CD4-positive, alpha-beta T cell treated with Interleukin-6 for 4 hours (primary cell): ENCODE measurements around the gene HJV.
A peak's percentile ranks its signal among the peaks of the same experiment; 100 is the strongest.
"Not testable (repeated sequence)": the region's sequence is repeated elsewhere in the genome, so short reads cannot be mapped to it uniquely, and the experiment has no call there.

Source experiments
- DNase-seq: peaks from one replicate; pipeline ENCODE4 v3.0.0-alpha.2; 2020; ENCODE audit warnings: mixed read lengths

The HJV gene, protein sequence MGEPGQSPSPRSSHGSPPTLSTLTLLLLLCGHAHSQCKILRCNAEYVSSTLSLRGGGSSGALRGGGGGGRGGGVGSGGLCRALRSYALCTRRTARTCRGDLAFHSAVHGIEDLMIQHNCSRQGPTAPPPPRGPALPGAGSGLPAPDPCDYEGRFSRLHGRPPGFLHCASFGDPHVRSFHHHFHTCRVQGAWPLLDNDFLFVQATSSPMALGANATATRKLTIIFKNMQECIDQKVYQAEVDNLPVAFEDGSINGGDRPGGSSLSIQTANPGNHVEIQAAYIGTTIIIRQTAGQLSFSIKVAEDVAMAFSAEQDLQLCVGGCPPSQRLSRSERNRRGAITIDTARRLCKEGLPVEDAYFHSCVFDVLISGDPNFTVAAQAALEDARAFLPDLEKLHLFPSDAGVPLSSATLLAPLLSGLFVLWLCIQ

DNA sequence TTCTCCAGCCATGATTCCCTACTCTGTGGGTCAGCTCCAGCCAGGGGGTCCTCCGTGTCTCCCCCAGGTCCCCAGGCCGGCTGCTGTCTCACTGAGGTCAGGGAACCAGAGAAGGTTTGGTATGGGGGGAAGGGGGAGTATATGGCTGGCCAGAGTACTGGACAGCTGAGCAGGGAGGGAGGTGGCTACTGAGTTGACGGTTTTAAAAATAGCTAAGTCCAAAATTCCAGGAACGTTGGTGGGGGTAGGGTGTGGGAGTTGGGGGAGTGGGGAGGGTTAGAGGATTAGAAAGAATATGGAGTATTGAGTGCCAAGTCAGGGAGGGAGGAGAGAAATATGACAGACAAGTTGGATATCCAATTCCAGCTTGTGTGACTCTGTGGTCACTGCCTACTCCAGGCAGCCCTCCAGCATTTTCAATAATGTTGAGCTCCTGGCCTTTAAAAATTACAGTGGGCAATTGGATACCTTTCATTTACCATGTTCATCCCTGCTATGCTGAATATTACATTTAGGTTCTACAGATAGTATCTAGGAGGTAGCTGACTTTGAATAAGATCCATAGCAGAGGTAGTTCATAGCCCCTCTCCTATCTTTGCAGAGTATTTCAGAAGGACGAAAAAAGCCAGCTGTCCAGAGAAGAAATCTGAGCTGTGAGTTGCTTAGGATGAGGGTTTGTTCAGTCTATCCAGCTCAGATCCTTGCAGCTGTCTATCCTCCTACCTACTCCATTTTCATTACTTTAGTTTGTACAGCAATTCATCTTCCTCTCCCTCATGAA is at the start of gene HJV:
Gene HJV (minus strand): TSS at position 114 of the 781 bp plus-strand sequence. CDS start 1,504 bp downstream, outside the sequence.
- no peak for DNase-seq

DNA sequence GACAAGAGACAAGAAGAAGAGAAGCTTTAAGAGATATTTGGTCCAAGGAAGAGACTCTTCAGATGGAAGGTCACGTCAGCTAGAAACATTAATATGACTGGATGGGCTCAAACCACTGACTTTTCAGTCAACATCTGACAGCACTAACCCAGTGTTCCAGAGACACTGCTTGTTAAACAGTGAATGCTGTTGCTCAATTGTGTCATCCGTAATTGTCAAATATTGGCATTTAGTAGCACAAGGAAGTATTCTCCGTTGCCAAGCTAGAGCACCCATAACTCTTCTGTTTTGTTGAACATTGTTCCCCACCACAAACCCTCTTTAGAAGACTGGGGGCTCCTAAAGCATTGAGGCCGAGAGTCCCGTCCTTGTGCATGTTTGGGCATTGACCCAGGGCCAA is 37.6 kb upstream of the HJV start:
- not testable (repeated sequence) for DNase-seq

DNA sequence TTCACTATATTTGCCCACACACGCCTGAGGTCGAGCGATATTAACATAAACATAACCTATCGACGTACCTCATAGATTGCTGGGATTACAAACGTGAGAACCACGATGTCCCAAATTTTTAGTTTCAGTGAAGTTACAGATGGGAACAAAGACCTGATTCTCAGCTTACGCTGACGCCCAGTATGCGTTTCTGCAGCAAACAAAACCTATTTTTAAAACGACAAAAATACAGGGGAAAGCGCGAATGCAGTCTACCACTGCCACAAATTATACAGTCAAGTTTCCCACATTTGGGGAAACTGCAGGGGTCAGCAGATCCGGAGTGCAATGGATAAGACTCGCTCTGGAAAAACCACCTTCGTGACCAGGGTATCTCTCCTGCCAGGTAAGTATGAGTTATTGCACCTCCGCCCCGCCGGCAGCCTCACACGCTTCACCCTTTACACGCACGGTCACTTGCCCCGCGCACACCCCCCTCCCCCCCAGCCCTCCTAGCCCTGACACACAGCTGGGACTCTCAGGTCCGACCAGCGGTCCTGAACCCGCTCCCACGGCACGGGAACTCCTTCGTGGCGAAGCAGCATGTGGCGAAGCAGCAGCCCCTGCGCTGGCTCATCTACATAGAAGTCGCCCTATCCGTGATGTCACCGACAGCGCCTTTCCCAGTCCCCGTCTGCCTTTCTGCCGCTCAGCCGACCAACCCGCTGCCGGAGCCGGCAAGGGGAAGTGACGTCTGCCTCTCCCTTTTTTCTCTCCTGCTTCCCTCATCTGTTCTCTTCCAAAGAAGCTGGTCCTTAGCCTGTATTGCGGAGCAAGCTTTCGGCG is 30.5 kb upstream of the HJV start:
- DNase-seq, result peak; percentile 70

DNA sequence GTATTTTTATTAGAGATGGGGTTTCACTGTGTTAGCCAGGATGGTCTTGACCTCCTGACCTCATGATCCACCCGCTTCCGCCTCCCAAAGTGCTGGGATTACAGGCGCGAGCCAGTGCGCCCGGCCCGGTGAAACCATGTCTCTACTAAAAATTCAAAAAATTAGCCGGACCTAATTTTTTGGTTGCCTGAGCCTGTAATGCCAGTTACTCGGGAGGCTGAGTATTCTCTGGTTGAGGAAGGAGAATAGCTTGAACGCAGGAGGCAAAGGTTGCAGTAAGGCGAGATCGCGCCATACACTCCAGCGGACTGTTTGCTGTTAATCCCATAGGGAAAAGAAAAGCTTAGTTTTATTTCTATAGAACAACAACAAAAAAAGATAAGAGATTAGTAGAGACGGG is 29.9 kb upstream of the HJV start:
- no peak for DNase-seq

DNA sequence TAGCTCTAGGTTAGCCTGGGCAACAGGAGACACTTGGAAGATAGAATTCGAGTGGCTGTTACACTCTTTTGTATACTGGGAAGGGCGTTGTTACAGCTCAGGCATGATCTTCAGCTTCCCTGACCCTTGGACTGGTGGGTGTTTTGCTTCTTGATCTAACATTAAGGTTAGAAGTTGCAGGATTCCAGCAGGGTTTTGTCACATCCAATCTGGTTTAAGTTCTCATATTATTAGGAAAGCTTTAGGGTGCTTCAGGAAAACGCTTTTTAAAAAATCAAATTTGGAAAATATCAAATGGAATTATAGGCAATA is 29.1 kb upstream of the HJV start:
- not testable (repeated sequence) for DNase-seq

DNA sequence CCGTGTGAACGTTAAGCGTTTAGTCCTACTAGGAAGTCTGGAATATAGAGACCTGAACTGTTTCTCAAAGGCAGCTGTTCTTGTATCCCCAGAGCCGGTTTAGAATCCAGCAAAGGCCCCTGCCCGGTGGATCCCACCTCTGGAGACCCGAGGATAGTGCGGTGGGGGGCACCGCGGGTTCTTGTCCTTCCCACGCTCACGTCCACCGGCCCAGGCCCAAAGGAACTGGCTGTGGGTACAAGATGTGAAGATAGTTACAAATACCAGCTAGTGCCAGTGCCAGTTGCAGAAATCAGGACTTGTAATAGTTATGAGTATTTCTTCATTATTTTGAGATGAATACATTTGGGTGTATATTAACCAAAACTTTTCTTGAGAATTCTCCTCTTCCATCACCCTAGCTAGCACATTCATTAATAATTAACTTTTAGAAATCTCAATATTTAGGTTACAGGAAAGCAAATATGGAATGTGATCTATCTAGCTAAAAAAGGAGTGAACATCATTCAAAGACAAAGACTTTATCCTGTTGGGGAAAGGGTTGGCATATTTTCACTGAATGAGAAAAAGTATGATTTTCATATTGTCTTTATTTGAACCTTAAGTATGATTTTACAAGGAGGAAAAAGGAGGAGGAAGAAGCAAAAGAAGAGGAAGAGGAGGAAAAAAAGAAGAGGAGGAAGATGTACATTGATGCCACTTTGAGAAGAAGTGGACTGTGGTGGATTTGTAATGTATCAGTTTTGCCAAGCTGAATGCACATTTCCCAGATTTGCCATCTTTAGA is 28.5 kb upstream of the HJV start:
- DNase-seq, result not testable (repeated sequence)

DNA sequence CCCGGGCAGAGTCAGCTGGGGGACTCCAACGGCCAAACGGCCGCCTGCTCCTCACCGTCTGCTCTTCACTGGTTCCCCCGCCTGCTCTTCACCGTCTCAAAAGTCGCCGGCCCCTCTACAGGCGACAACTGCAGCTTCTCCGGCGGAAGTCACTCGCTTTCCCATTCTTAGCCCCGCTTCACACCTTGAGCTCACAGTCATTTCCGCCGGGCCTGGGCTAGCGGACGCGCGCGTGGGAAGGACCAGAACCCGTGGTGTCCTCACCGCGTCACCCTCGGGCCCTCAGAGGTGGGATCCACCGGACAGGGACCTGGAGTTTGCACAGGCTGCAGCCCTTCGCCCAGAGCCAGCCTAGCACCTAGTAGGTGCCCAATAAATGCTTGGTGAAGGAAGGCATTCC is 27.9 kb upstream of the HJV start:
- DNase-seq, result no peak

DNA sequence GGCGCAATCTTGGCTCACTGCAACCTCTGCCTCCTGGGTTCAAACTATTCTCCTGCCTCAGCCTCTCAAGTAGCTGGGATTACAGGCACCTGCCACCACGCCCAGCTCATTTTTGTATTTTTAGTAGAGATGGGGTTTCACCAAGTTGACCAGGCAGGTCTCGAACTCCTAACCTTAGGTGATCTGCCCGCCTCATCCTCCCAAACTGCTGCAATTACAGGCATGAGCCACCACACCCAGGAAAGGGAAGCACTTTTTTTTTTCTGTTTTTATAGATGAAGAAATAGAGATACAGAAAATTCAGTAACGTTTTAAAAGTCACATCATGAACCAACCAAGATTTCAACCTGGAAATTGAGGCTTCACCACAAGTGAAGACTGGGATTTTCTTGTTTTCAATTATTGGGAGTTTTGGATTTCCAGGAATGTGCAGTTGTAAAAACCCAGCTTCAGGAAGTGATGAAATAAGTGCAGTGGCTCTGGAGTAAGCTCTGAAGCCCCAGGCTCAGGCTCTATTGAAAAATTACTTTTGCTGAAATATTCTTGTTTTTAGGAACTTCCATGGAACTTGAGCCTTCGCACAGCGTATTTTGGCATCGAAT is 27.1 kb upstream of the HJV start:
- DNase-seq, result not testable (repeated sequence)

DNA sequence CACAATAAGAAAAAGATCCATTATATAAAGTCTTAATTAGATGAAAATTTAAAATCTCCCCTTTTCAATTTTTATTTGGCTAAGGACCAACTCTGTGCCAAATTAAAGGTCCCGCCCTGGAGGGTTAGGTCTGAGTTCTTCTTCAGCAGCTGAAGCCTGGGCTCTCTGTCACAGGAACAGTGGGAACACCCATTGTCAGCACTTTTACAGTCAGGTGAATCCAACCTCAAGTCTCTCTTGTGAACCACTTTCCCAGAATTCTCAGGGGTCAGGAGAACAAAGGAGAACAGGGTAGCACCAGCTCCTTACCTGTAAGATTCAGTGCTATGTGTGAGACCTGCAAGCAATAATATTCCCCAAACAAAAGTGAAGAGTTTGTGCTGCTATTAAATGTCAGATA is 25.1 kb upstream of the HJV start:
- no peak for DNase-seq

DNA sequence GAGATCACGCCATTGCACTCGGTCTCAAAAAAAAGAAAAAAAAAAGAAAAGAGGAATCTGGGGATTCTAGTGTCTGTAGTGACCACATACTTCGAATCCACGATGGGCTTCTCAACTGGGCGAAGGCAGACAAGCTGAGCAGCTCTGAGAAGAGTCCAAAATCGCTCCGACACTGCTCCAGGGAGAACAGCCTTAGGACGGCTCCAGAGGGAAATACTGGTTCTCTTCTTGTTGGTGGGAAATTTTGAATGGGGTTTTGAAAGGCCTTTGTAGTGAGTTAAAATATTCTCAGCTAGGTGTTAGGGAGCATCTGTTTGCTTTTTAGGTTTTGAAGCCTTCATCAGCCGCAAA is 18.3 kb upstream of the HJV start:
- DNase-seq, result no peak

DNA sequence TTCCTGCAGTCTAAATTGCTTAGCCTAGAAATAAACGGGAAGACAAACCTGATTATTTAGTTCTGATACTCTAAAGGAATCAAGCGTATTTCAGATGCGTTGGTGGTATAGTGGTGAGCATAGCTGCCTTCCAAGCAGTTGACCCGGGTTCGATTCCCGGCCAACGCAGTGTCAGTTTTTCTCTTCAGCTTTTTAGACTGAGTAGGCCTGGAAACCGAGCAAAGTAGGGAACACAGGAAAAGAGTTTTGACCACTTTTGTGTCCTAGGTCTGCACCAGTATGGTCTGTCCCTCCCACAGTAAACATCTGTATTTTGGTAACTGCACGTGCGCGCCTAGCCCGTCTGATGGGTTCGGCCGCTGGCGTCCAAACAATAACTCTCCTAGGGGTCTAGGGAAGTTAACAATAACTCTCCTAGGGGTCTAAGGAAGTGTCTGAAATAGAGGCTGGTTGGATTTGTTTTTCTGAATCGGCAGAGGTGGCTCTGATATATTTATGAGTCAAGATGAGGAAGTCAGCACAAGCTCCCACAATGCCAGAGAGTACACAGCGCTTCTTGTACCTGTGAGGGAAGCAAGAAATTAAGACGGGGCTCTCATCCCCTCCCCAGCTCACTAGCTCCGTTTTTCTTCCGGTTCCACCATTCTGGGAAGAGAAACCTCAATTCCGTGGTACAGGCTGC is 15.6 kb upstream of the HJV start:
- DNase-seq, result peak; percentile 72

DNA sequence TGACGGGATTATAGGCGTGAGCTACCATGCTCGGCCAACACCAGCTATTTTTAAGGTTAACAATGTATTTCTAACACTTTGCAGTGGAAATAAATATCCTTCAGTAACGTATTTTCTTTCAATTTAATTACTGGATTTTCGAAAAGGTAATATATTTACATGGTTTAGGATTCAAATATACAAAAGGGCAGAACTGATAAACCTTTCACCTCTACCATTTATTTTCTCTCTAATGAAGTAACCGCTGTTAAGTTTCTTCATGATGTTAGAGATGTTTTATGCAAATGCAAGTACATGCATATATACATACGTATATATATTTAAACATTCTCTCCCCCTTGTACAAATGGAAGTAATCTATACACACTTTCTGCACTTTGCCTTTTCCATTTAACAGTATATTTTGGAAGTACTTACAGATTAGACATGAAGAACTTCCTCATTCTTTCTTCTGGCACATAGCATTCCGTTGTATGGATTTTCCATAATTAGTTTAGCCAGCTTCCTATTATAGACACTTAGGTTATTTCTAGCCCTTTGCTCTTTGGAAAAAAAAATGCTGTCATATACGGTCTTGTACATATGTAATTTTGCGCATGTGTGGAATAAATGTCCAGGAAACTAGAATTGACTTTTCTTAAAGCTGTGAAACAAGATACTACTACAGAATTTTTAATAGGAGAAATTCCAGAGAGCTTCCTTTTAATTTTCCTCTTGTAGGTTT is 14.9 kb upstream of the HJV start:
- no peak for DNase-seq

DNA sequence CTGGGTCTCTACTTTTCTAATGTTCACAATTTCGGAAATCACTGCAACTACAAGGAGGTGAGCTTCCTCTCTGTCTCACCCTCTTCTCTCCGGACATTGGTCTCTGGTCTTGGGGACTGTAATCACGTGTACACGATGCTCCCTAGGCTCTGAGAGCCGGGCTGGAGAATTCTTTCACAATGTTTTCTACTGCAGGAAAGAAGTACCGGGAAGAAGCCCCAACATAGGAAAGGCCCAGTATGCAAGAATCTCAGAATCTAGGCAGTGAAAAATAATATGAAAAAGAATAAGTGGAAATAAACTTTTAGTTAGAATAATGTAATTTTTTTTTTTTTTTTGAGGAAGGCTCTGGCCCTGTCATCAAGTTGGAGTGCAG is 13.5 kb upstream of the HJV start:
- DNase-seq, result no peak

DNA sequence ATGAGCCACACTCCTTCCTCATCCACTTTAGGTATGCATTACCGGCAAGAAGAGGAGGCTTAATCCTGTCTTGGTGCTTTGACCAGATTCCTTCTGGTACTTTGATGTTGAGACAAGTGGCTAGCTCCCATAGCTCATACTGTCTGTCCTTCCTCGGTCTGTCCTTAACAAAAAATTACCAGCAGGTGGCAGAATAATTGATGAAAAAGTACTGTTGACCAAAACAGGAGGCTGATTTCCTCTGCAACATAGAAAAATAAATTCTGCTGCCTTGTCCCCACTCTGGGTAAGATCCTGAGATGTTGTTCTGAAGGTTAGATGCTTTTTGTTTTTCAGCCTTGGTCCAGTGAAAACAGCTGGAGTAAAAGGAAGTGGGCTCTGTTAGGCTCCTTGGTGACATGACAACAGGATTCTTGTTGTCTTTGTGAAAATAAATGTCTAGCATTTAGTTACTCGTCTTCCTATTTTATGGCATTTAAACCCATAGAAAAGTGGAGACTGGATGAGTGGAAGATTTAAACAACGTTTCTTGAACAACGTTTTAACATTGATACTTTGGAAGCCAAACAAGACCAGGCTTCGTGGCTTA is 11.2 kb upstream of the HJV start:
- peak; percentile 10 for DNase-seq

DNA sequence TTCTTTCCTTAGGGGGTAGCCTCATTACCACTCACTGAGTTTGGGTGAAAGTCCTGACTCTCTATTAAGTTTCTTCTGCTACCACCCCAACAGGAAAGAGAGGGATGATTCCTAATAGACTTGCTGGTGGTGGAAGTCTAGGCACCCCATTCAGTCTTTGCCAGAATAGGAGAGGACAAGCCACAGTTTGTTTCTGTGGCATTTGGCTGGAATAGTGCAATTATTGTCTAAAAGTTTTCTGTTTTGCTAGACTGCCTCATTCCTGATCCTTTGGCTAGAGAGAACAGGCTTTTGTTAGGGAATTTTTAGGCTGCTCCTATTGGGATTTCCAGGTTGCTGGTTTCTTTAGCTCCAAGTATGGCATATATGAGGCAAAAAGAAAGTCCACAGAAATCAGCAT is 9.9 kb upstream of the HJV start:
- DNase-seq, result no peak

DNA sequence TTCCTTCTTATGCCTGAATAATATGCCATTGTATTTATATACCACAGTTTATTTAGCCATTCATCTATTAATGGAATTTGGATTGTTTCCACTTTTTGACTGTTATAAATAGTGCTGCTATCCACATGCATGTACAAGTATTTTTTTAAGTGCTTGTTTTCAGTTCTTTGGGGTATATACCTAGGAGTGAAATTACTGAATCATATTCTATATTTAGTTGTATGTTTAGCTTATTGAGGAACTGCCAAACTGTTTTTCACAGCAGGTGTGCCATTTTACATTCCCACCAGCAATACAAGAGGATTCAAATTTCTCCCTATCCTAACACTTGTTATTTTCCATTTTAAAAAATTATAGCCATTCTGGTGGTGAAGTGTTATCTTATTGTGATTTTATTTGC is 7.6 kb upstream of the HJV start:
- DNase-seq, result no peak

DNA sequence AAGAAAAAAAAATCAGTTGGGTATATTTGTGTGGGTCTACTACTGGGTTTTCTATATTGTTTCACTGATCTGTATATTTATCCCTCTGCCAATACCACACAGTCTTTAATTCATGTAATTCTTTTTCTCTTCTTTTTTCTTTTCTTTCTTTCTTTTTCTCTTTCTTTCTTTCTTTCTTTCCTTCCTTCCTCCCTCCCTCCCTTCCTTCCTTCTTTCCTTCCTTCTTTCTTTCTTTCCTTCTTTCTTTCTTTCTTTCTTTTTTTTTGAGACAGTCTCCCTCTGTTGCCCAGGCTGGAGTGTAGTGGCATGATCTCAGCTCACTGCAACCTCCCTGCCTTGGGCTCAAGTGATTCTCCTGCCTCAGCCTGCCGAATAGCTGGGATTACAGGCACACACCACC is 5.1 kb upstream of the HJV start:
- DNase-seq, result not testable (repeated sequence)

DNA sequence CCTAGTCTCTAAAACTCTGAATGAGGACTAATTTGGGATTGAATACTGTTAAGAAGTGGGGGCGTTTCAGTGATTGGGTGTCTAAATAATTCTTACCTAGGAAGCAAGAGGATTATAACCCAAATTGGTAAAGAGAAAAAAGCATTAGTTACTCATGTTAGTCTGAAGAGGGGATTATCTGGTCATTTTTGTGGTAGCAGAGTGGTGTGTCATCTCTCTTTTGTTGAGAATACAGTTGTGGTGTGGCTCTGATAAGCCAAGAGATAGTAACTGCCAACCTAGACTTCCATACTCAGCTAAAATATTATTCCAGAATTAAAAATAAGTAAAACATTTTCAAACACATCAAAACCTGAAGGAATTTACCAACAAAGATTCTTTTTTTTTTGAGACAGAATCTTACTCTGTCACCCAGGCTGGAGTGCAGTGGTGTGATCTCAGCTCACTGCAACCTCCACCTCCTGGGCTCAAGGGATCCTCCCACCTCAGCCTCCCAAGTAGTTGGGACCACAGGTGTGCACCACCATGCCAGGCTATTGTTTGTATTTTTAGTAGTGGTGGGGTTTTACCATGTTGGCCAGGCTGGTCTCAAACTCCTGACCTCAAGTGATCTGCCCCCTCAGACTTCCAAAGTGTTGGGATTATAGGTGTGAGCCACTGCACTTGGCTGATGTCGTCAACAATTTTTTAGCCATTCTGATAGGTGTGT is 4.4 kb upstream of the HJV start:
- not testable (repeated sequence) for DNase-seq

DNA sequence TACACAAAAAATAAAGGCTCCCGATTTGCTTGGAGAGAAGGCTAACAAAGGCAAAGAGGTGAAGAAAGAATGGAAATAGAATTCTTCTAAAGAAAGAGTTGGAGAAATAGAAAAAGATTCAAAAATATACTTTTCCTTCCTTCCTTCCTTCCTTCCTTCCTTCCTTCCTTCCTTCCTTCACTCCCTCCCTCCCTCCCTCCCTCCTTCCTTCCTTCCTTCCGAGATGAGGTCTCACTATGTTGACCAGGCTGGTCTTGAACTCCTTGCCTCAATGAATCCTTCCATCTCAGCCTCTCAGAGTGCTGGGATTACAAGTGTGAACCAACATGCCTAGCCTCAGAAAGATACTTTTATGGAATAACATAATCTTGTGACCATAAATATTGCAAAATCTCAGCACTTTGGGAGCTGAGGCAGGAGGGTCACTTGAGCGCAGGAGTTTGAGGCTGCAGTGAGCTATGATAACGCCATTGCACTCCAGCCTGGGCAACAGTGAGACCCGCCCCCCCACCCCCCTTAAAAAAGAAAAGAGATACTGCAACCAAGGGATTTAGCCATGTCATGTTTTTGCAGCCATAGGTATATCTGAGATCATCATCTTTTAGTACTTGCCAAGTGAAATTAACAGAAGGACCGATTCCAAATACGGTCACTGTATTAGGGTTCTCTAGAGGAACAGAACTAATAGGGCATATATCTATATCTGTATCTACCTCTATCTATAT is 1.0 kb upstream of the HJV start:
- no peak for DNase-seq
